WTC11 (cell line): Measurements from ENCODE around the gene RNF44. TPM values are rescaled to one million over a fixed set of nuclear protein-coding genes. Genes with fewer than 3 reads are reported as not detected.

ENCODE experiments used
- ATAC-seq: fragments of 200-7000 bp; cut with Tn5 transposase; 2 replicates; pipeline ENCODE4 v1.10.0; 2021; ENCODE audit warnings: mild to moderate bottlenecking, moderate library complexity
- Bru-seq: library from RNA; stranded (reverse); fragments of 400-500 nt; gene quantifications from one replicate; lab custom pipeline; 2021; lab: Mats Ljungman, UMichigan
- CTCF ChIA-PET: fragments of 300-600 bp; sonication (Branson Sonifier 250); formaldehyde crosslinking; loops from one replicate; lab custom pipeline; 2021; ENCODE audit warnings: antibody characterized with exemption; lab: Charles Lee
- POLR2A ChIA-PET: fragments of 350-600 bp; sonication (Branson Sonifier 250); formaldehyde crosslinking; loops from one replicate; lab custom pipeline; 2021; ENCODE audit warnings: antibody characterized with exemption; lab: Charles Lee
- DNase-seq: peaks from one replicate; pipeline ENCODE4 v3.0.0; 2021; ENCODE audit warnings: low spot score
- H3K27ac Mint-ChIP-seq: 2 replicates; pipeline ENCODE4 v1.8.0; 2021; ENCODE audit warnings: mixed read lengths
- H3K27me3 Mint-ChIP-seq: 2 replicates; pipeline ENCODE4 v1.8.0; 2021; ENCODE audit warnings: low read depth, mild to moderate bottlenecking, moderate library complexity, mixed read lengths
- H3K36me3 Mint-ChIP-seq: 2 replicates; pipeline ENCODE4 v1.8.0; 2021; ENCODE audit warnings: mixed read lengths
- H3K4me1 Mint-ChIP-seq: 2 replicates; pipeline ENCODE4 v1.8.0; 2022; ENCODE audit warnings: mixed read lengths
- H3K4me3 Mint-ChIP-seq: 2 replicates; pipeline ENCODE4 v1.8.0; 2021; ENCODE audit warnings: mild to moderate bottlenecking, moderate library complexity, mixed read lengths
- H3K9me3 Mint-ChIP-seq: 2 replicates; pipeline ENCODE4 v1.8.0; 2021; ENCODE audit warnings: mixed read lengths
- AR ChIP-seq: fragments of 250-450 bp; sonication (Bioruptor Pico); IDR thresholded peaks from 2 replicates; pipeline ENCODE4 v1.9.0; 2021; ENCODE audit warnings: mild to moderate bottlenecking
- ARID4B ChIP-seq: sonication (generic); formaldehyde crosslinking; IDR thresholded peaks from 2 replicates; pipeline ENCODE4 v1.8.0; 2023; ENCODE audit warnings: missing genetic modification reagents, mild to moderate bottlenecking, borderline replicate concordance
- E2F5 ChIP-seq: sonication (generic); formaldehyde crosslinking; IDR thresholded peaks from 2 replicates; pipeline ENCODE4 v1.8.1; 2022; ENCODE audit warnings: mild to moderate bottlenecking, moderate library complexity, missing genetic modification reagents
- FOXK1 ChIP-seq: sonication (generic); formaldehyde crosslinking; IDR thresholded peaks from 2 replicates; pipeline ENCODE4 v1.8.0; 2022; ENCODE audit warnings: mild to moderate bottlenecking, moderate library complexity, missing genetic modification reagents
- NFATC4 ChIP-seq: fragments of 250-450 bp; sonication (Bioruptor Pico); IDR thresholded peaks from 2 replicates; pipeline ENCODE4 v1.9.0; 2021; ENCODE audit warnings: mild to moderate bottlenecking
- NR3C1 ChIP-seq: sonication (generic); formaldehyde crosslinking; conservative IDR thresholded peaks from 2 replicates; pipeline ENCODE4 v1.8.1; 2023; ENCODE audit warnings: low read depth, mild to moderate bottlenecking, missing genetic modification reagents
- OVOL2 ChIP-seq: fragments of 250-450 bp; sonication (Bioruptor Pico); IDR thresholded peaks from 2 replicates; pipeline ENCODE4 v1.9.0; 2021; ENCODE audit warnings: mild to moderate bottlenecking, borderline replicate concordance
- PRRX2 ChIP-seq: fragments of 250-450 bp; sonication (Bioruptor Pico); IDR thresholded peaks from 2 replicates; pipeline ENCODE4 v1.8.0; 2021; ENCODE audit warnings: mild to moderate bottlenecking
- RELA ChIP-seq: sonication (generic); formaldehyde crosslinking; IDR thresholded peaks from 2 replicates; pipeline ENCODE4 v1.8.1; 2022; ENCODE audit warnings: missing genetic modification reagents, mild to moderate bottlenecking, borderline replicate concordance
- SP1 ChIP-seq: sonication (generic); formaldehyde crosslinking; conservative IDR thresholded peaks from 2 replicates; pipeline ENCODE4 v1.8.1; 2022; ENCODE audit warnings: missing genetic modification reagents
- TEAD1 ChIP-seq: sonication (generic); formaldehyde crosslinking; IDR thresholded peaks from 2 replicates; pipeline ENCODE4 v1.8.0; 2022; ENCODE audit warnings: mild to moderate bottlenecking, missing genetic modification reagents
- USF1 ChIP-seq: sonication (generic); formaldehyde crosslinking; IDR thresholded peaks from 2 replicates; pipeline ENCODE4 v1.8.0; 2022; ENCODE audit warnings: mild to moderate bottlenecking, missing genetic modification reagents
- USF2 ChIP-seq: sonication (generic); formaldehyde crosslinking; IDR thresholded peaks from 2 replicates; pipeline ENCODE4 v1.8.1; 2023; ENCODE audit warnings: mild to moderate bottlenecking, missing genetic modification reagents, moderate library complexity
- ZNF121 ChIP-seq: sonication (generic); formaldehyde crosslinking; IDR thresholded peaks from 2 replicates; pipeline ENCODE4 v1.8.0; 2023; ENCODE audit warnings: missing genetic modification reagents
- ZNF138 ChIP-seq: sonication (generic); formaldehyde crosslinking; conservative IDR thresholded peaks from 2 replicates; pipeline ENCODE4 v1.8.1; 2022; ENCODE audit warnings: mild to moderate bottlenecking, moderate library complexity, missing genetic modification reagents
- ZNF219 ChIP-seq: sonication (generic); formaldehyde crosslinking; IDR thresholded peaks from 2 replicates; pipeline ENCODE4 v1.8.0; 2023; ENCODE audit warnings: missing genetic modification reagents, mild to moderate bottlenecking, borderline replicate concordance
- ZNF263 ChIP-seq: sonication (generic); formaldehyde crosslinking; IDR thresholded peaks from 2 replicates; pipeline ENCODE4 v1.8.1; 2022; ENCODE audit warnings: low read depth, mild to moderate bottlenecking, moderate library complexity, missing genetic modification reagents
- ZNF317 ChIP-seq: sonication (generic); formaldehyde crosslinking; IDR thresholded peaks from 2 replicates; pipeline ENCODE4 v1.8.1; 2023; ENCODE audit warnings: low read depth, mild to moderate bottlenecking, moderate library complexity, missing genetic modification reagents, borderline replicate concordance
- ZNF416 ChIP-seq: fragments of 250-450 bp; sonication (Bioruptor Pico); IDR thresholded peaks from 2 replicates; pipeline ENCODE4 v1.9.0; 2021; ENCODE audit warnings: mild to moderate bottlenecking, inconsistent platforms
- ZNF425 ChIP-seq: fragments of 250-450 bp; sonication (Bioruptor Pico); conservative IDR thresholded peaks from 2 replicates; pipeline ENCODE4 v1.9.0; 2021; ENCODE audit warnings: mild to moderate bottlenecking
- ZNF512 ChIP-seq: sonication (generic); formaldehyde crosslinking; IDR thresholded peaks from 2 replicates; pipeline ENCODE4 v1.8.1; 2022; ENCODE audit warnings: missing genetic modification reagents, borderline replicate concordance
- long read RNA-seq, 3 experiments: library from RNA in 1 of 3; library from capped mRNA in 1 of 3; library from polyadenylated mRNA in 1 of 3; unstranded in 2 of 3; stranded (forward) in 1 of 3; transcript quantifications; one replicate each; pipeline ENCODE4 v2.0.0, GENCODE V29; 2021
- total RNA-seq: library from RNA; stranded (reverse); gene quantifications from 3 replicates; pipeline ENCODE4 v1.2.3, GENCODE V29; 2021

The RNF44 gene
- 204 to 233 TPM (median 216 TPM) in 3 replicates for total RNA-seq
- percentile 86 among the genes with signal in this experiment for Bru-seq, nascent RNA
- long read RNA-seq, experiment 1, full-length matches to known transcripts: 11 of 133 reads
- long read RNA-seq, experiment 1, partial matches to known transcripts: 22 of 133 reads
- long read RNA-seq, experiment 1, other reads (novel, unspliced or antisense): 100 of 133 reads
- long read RNA-seq, experiment 2, full-length matches to known transcripts: 10 of 185 reads
- long read RNA-seq, experiment 2, partial matches to known transcripts: 34 of 185 reads
- long read RNA-seq, experiment 2, other reads (novel, unspliced or antisense): 141 of 185 reads
- long read RNA-seq, experiment 3, full-length matches to known transcripts: 1 of 3 reads
- long read RNA-seq, experiment 3, partial matches to known transcripts: 0 of 3 reads
- long read RNA-seq, experiment 3, other reads (novel, unspliced or antisense): 2 of 3 reads

- H3K36me3 Mint-ChIP-seq: peaks cover 16% of the 10 kb centered on the region
- DNase-seq: peak; percentile 99
- CTCF ChIA-PET: interaction anchor here (0.8 to 2.4 kb wide), 17 partner anchors 16 to 920 kb away, joined by 3 to 26 read pairs (median 5); partner anchors contain the start of genes CLTB, EIF4E1B, FAF2 and HIGD2A
- H3K27ac Mint-ChIP-seq: peak within 1 kb of the TSS; percentile 100
- POLR2A ChIA-PET: interaction anchor here (0.5 to 3.4 kb wide), 13 partner anchors 9 to 979 kb away, joined by 3 to 30 read pairs (median 3); partner anchors contain the start of genes EIF4E1B, FAF2, HIGD2A and NOP16
- peak within 1 kb of the TSS; percentile 94 for H3K4me3 Mint-ChIP-seq
- peak; percentile 49 for ATAC-seq
- H3K27me3 Mint-ChIP-seq: no peaks in the 10 kb centered on the region
- H3K9me3 Mint-ChIP-seq: no peaks in the 10 kb centered on the region
- peaks cover 66% of the 10 kb centered on the region for H3K4me1 Mint-ChIP-seq
- TF ChIP-seq NFATC4 (CRISPR knock-in tag) (no peak), ZNF317 (CRISPR knock-in tag) (peak; percentile 44; the same call in 1 of the 2 replicates), AR (peak; percentile 39; the same call in 1 of the 2 replicates), ZNF263 (CRISPR knock-in tag) (no peak; the same call in 1 of the 2 replicates), ZNF416 (CRISPR knock-in tag) (0 out of 2 replicates have a peak, but pooled peaks have one; percentile 30), FOXK1 (CRISPR knock-in tag) (peak; percentile 20; the same call in 1 of the 2 replicates), ZNF121 (CRISPR knock-in tag) (no peak), E2F5 (no peak), SP1 (CRISPR knock-in tag) (no peak; the same call in none of the 2 replicates), ARID4B (CRISPR knock-in tag) (peak; percentile 67; the same call in 1 of the 2 replicates), PRRX2 (peak; percentile 56; the same call in 1 of the 2 replicates), ZNF425 (CRISPR knock-in tag) (no peak), ZNF138 (CRISPR knock-in tag) (no peak), USF2 (CRISPR knock-in tag) (peak; percentile 94), TEAD1 (CRISPR knock-in tag) (no peak), ZNF219 (0 out of 2 replicates have a peak, but pooled peaks have one; percentile 22), USF1 (peak; percentile 90), OVOL2 (CRISPR knock-in tag) (no peak; the same call in 1 of the 2 replicates), RELA (CRISPR knock-in tag) (no peak), NR3C1 (CRISPR knock-in tag) (no peak), ZNF512 (CRISPR knock-in tag) (no peak)
These were observed at the start of gene RNF44 for GRCh38 chr5:176536902-176537553. TSS of gene RNF44 (minus strand) at chr5:176537402. CDS start at chr5:176532472, 4,930 bp downstream.
